ENCODE data around the gene GRM4. TPM values are rescaled to one million over a fixed set of nuclear protein-coding genes. Genes with fewer than 3 reads are reported as not detected.

Gene GRM4
- polyA plus RNA-seq, 1 of the 3 experiments (the other 2 are of a cell fraction) = not detected

DNA sequence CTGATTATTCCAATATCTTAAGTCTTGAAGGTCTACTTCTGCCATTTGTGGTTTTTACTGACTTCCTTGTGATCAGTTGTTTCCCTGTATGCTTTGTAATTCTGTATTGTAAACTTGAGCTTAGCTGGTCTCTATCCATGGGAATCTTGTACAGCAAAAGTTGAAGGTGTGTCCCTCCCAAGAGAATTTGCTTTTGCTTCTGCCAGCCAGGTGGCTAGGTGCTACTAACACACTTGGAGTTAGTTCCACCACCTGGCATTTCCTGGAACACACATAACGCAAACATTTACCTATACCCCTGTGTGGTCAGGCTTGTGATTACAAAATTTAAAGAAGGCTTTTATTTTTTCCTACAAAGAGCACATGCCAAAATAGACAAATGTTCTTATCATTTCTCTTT lies 141.2 kb downstream of the GRM4 start (continued):
- TF ChIP-seq, protein P1, sequence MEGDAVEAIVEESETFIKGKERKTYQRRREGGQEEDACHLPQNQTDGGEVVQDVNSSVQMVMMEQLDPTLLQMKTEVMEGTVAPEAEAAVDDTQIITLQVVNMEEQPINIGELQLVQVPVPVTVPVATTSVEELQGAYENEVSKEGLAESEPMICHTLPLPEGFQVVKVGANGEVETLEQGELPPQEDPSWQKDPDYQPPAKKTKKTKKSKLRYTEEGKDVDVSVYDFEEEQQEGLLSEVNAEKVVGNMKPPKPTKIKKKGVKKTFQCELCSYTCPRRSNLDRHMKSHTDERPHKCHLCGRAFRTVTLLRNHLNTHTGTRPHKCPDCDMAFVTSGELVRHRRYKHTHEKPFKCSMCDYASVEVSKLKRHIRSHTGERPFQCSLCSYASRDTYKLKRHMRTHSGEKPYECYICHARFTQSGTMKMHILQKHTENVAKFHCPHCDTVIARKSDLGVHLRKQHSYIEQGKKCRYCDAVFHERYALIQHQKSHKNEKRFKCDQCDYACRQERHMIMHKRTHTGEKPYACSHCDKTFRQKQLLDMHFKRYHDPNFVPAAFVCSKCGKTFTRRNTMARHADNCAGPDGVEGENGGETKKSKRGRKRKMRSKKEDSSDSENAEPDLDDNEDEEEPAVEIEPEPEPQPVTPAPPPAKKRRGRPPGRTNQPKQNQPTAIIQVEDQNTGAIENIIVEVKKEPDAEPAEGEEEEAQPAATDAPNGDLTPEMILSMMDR (IDR thresholded peaks at IDR 0.05) = no peak
- TF ChIP-seq GATA2 (CRISPR knock-in tag; IDR thresholded peaks at IDR 0.05) = no peak
- TF ChIP-seq GABPA (IDR thresholded peaks at IDR 0.05; ENCODE audit: low read depth) = no peak
- TF ChIP-seq EP300 (IDR thresholded peaks at IDR 0.05; ENCODE audit: borderline replicate concordance in 1 of 2, low read depth in 1 of 2, low read length in 1 of 2) = no peak
- no peak for TF ChIP-seq FOXM1 (IDR thresholded peaks at IDR 0.05; ENCODE audit: low read depth)
- no peak for TF ChIP-seq SIN3A (IDR thresholded peaks at IDR 0.05; ENCODE audit: borderline replicate concordance, low read depth, low read length)
- TF ChIP-seq MEF2A (IDR thresholded peaks at IDR 0.05; ENCODE audit: borderline replicate concordance, low read depth) = no peak

- no peak for DNase-seq
- H3K4me1 ChIP-seq (ENCODE audit: control insufficient read depth in 1 of 2, insufficient read depth in 2 of 2, low read depth in 1 of 2, low read length in 1 of 2) = no peaks in the 10 kb centered on the region
- H3K27ac ChIP-seq (ENCODE audit: low read depth in 2 of 2, low read length in 1 of 2) = no peak overlapping the region
- no peaks in the 10 kb centered on the region for H3F3A ChIP-seq (replicated peaks; ENCODE audit: insufficient read depth)
- H3K36me3 ChIP-seq (replicated peaks in 1 of 2; ENCODE audit: control insufficient read depth in 1 of 2, insufficient read depth in 2 of 2, low read length in 1 of 2) = no peaks in the 10 kb centered on the region
- H3K9ac ChIP-seq = no peak overlapping the region
- no peaks in the 10 kb centered on the region for H4K20me1 ChIP-seq (ENCODE audit: insufficient read depth)
- H3K4me3 ChIP-seq (ENCODE audit: low read depth in 2 of 2, low read length in 1 of 2) = no peak overlapping the region
- no peaks in the 10 kb centered on the region for H3K79me2 ChIP-seq (ENCODE audit: insufficient read depth)
- H3K4me2 ChIP-seq = no peak overlapping the region
- ChIA-PET CTCF (interaction anchor here (1.3 kb wide), 1 partner anchor 27 kb away, joined by 3 read pairs; no protein-coding TSS in a partner anchor), POLR2A (no interaction called here)
- H3K9me3 ChIP-seq = no peaks in the 10 kb centered on the region
- TF ChIP-seq TCF12 (IDR thresholded peaks at IDR 0.05) (no peak), CHD2 (IDR thresholded peaks at IDR 0.05; ENCODE audit: low read length, partially characterized antibody) (no peak), USF2 (IDR thresholded peaks at IDR 0.05; ENCODE audit: borderline replicate concordance, low read depth, low read length) (no peak), RCOR1 (IDR thresholded peaks at IDR 0.05; ENCODE audit: low read length) (no peak), FOXJ3 (CRISPR knock-in tag; IDR thresholded peaks at IDR 0.05) (no peak), ELF1 (IDR thresholded peaks at IDR 0.05) (no peak), SIN3A (IDR thresholded peaks at IDR 0.05; ENCODE audit: borderline replicate concordance, low read depth, low read length) (no peak), GABPA (IDR thresholded peaks at IDR 0.05; ENCODE audit: low read depth) (no peak), JUND (IDR thresholded peaks at IDR 0.05) (no peak), EP300 (IDR thresholded peaks at IDR 0.05; ENCODE audit: borderline replicate concordance in 1 of 2, low read depth in 1 of 2, low read length in 1 of 2) (no peak), YY1 (IDR thresholded peaks at IDR 0.05; ENCODE audit: low read depth) (no peak), TAF1 (IDR thresholded peaks at IDR 0.05; ENCODE audit: borderline replicate concordance, low read depth, low read length) (no peak), PBX3 (IDR thresholded peaks at IDR 0.05) (no peak)
- TF ChIP-seq, protein P2, sequence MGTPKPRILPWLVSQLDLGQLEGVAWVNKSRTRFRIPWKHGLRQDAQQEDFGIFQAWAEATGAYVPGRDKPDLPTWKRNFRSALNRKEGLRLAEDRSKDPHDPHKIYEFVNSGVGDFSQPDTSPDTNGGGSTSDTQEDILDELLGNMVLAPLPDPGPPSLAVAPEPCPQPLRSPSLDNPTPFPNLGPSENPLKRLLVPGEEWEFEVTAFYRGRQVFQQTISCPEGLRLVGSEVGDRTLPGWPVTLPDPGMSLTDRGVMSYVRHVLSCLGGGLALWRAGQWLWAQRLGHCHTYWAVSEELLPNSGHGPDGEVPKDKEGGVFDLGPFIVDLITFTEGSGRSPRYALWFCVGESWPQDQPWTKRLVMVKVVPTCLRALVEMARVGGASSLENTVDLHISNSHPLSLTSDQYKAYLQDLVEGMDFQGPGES (IDR thresholded peaks at IDR 0.05; ENCODE audit: low read depth, low read length) = no peak
- TF ChIP-seq, protein P3, sequence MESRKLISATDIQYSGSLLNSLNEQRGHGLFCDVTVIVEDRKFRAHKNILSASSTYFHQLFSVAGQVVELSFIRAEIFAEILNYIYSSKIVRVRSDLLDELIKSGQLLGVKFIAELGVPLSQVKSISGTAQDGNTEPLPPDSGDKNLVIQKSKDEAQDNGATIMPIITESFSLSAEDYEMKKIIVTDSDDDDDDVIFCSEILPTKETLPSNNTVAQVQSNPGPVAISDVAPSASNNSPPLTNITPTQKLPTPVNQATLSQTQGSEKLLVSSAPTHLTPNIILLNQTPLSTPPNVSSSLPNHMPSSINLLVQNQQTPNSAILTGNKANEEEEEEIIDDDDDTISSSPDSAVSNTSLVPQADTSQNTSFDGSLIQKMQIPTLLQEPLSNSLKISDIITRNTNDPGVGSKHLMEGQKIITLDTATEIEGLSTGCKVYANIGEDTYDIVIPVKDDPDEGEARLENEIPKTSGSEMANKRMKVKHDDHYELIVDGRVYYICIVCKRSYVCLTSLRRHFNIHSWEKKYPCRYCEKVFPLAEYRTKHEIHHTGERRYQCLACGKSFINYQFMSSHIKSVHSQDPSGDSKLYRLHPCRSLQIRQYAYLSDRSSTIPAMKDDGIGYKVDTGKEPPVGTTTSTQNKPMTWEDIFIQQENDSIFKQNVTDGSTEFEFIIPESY (IDR thresholded peaks at IDR 0.05; ENCODE audit: borderline replicate concordance, low read depth) = no peak
- no peaks in the 10 kb centered on the region for H3K27me3 ChIP-seq (ENCODE audit: insufficient read depth)
- H3K9me2 ChIP-seq = no peaks in the 10 kb centered on the region
- H2AFZ ChIP-seq (ENCODE audit: low read depth) = no peak overlapping the region
Measured at GRCh38 chr6:34003962-34004361, 141.9 kb downstream of the GRM4 start.

Measured in SK-N-SH (cell line).